Ecto neural progenitor cell (in vitro differentiated cells): ENCODE data around the gene ICAM4.
"Not testable (repeated sequence)": the region's sequence is repeated elsewhere in the genome, so short reads cannot be mapped to it uniquely, and the experiment has no call there.

Experiments
- DNase-seq: peaks from one replicate; pipeline ENCODE4 v3.0.0-alpha.2; 2018; ENCODE audit warnings: low spot score

Gene ICAM4

GRCh38 chr19:10269333-10270179 is 17.2 kb upstream of the ICAM4 start:
- peak; percentile 89 for DNase-seq

GRCh38 chr19:10270180-10270615 is 16.6 kb upstream of the ICAM4 start:
- DNase-seq, result no peak

- DNase-seq, result peak; percentile 67
Observed at GRCh38 chr19:10270616-10271394, 15.9 kb upstream of the ICAM4 start, which contains the start of gene ICAM1. Gene ICAM1, plus strand, starts transcription at chr19:10271120. Its CDS starts 40 bp downstream, at chr19:10271160.

GRCh38 chr19:10271543-10272086 is 15.1 kb upstream of the ICAM4 start:
- no peak for DNase-seq

GRCh38 chr19:10274589-10274988 is 12.2 kb upstream of the ICAM4 start:
- no peak for DNase-seq

GRCh38 chr19:10277795-10278589 is 8.8 kb upstream of the ICAM4 start:
- no peak for DNase-seq

GRCh38 chr19:10278935-10279334 is 7.8 kb upstream of the ICAM4 start:
- no peak for DNase-seq

GRCh38 chr19:10279737-10280442 is 6.9 kb upstream of the ICAM4 start:
- DNase-seq, result no peak

GRCh38 chr19:10282043-10282442 is 4.7 kb upstream of the ICAM4 start:
- DNase-seq, result not testable (repeated sequence)

GRCh38 chr19:10283301-10284064 is 3.3 kb upstream of the ICAM4 start:
- no peak for DNase-seq

- DNase-seq, result no peak
Observed at GRCh38 chr19:10284065-10284959, 2.4 kb upstream of the ICAM4 start.

GRCh38 chr19:10284960-10285278 is 1.8 kb upstream of the ICAM4 start:
- DNase-seq, result no peak

GRCh38 chr19:10285393-10285792 is 1.4 kb upstream of the ICAM4 start:
- DNase-seq, result no peak

- peak; percentile 85 for DNase-seq
Observed at GRCh38 chr19:10288662-10289166, 2.0 kb downstream of the ICAM4 start.

GRCh38 chr19:10289167-10289835 is 2.5 kb downstream of the ICAM4 start:
- DNase-seq, result peak; percentile 72

GRCh38 chr19:10289836-10290356 is 3.1 kb downstream of the ICAM4 start, which contains the start of gene ICAM5:
Gene ICAM5, plus strand, starts transcription at chr19:10289952. Its CDS starts 92 bp downstream, at chr19:10290044.
- DNase-seq, result no peak

GRCh38 chr19:10290357-10290875 is 3.7 kb downstream of the ICAM4 start:
- peak; percentile 58 for DNase-seq
